ENCODE measurements around the gene KCNJ15. TPM values are rescaled to one million over a fixed set of nuclear protein-coding genes. Genes with fewer than 3 reads are reported as not detected.

The KCNJ15 gene
- total RNA-seq (2022; extraction: Qiagen RNA extraction), result 0.16 to 0.22 TPM in 2 of 5 replicates, not detected in the others

GRCh38 chr21:38256599-38257302 lies at the start of gene KCNJ15:
Gene KCNJ15 (plus strand): TSS chr21:38256991. CDS start chr21:38299262, 42,271 bp downstream.

Other genes with a start within 250 kb of the KCNJ15 start
- 0.07 to 0.09 TPM (median 0.08 TPM) in 4 of 5 replicates, not detected in the other for gene ERG, start 241.5 kb downstream of the KCNJ15 start, total RNA-seq (2022; extraction: Qiagen RNA extraction)